SW 1271 (cell line): ENCODE measurements around the gene LMNA.
"Not testable (repeated sequence)": the region's sequence is repeated elsewhere in the genome, so short reads cannot be mapped to it uniquely, and the experiment has no call there.

Source experiments
- DNase-seq, 2 experiments: peaks; one replicate each; lab custom pipeline; 2025; lab: John Stamatoyannopoulos, UW

LMNA gene

GRCh38 chr1:156122086-156122485 lies 7.6 kb downstream of the LMNA start:
- DNase-seq = no peak

- peak in 1 of 2 experiments; percentile 74 for DNase-seq
Observed at GRCh38 chr1:156122519-156123355, 8.2 kb downstream of the LMNA start.

- DNase-seq = peak; percentile 87 to 89
Observed at GRCh38 chr1:156123356-156124196, 9.1 kb downstream of the LMNA start.

GRCh38 chr1:156124557-156125483 lies 10.3 kb downstream of the LMNA start:
- DNase-seq = peak in 1 of 2 experiments; percentile 47

GRCh38 chr1:156125544-156125943 lies 11.0 kb downstream of the LMNA start:
- not testable (repeated sequence) for DNase-seq

- DNase-seq = peak; percentile 67 to 87
Observed at GRCh38 chr1:156126043-156126629, 11.6 kb downstream of the LMNA start.

GRCh38 chr1:156126630-156127534 lies 12.4 kb downstream of the LMNA start:
- peak; percentile 25 to 79 for DNase-seq

- no peak for DNase-seq
Observed at GRCh38 chr1:156128308-156128653, 13.8 kb downstream of the LMNA start.

- no peak for DNase-seq
Observed at GRCh38 chr1:156128654-156129597, 14.4 kb downstream of the LMNA start.

- peak; percentile 65 to 85 for DNase-seq
Observed at GRCh38 chr1:156129687-156130577, 15.4 kb downstream of the LMNA start.

GRCh38 chr1:156130578-156130942 lies 16.0 kb downstream of the LMNA start:
- no peak for DNase-seq

- DNase-seq = no peak
Observed at GRCh38 chr1:156134716-156135435, 20.4 kb downstream of the LMNA start.

GRCh38 chr1:156135930-156136871 lies 21.7 kb downstream of the LMNA start:
- DNase-seq = no peak

- DNase-seq = no peak
Observed at GRCh38 chr1:156136970-156137483, 22.5 kb downstream of the LMNA start.

GRCh38 chr1:156138458-156138867 lies 24.0 kb downstream of the LMNA start:
- no peak for DNase-seq
